SK-N-SH treated with all-trans-retinoic acid at 6 μM for 48 hours (cell line): ENCODE results near the gene ZBTB16.

Experiments
- ATAC-seq: fragments of 200-7000 bp; cut with Tn5 transposase; 3 replicates; pipeline ENCODE4 v1.9.1; 2020; ENCODE audit warnings: mild to moderate bottlenecking, moderate library complexity
- ARNTL ChIP-seq: fragments of 450-650 bp; formaldehyde crosslinking; IDR thresholded peaks from 2 replicates; pipeline ENCODE4 v1.5.0; 2020; ENCODE audit warnings: low read depth, mild to moderate bottlenecking, moderate library complexity, borderline replicate concordance
- CREB5 ChIP-seq: fragments of 250-450 bp; sonication (Bioruptor Pico); IDR thresholded peaks from 2 replicates; pipeline ENCODE4 v1.5.1; 2020; ENCODE audit warnings: low read depth, mild to moderate bottlenecking, moderate library complexity
- CSDC2 ChIP-seq: fragments of 250-450 bp; sonication (Bioruptor Pico); IDR thresholded peaks from 2 replicates; pipeline ENCODE4 v1.5.0; 2020; ENCODE audit warnings: mild to moderate bottlenecking, moderate library complexity
- ESRRG ChIP-seq: fragments of 250-450 bp; sonication (Bioruptor Pico); IDR thresholded peaks from 2 replicates; pipeline ENCODE4 v1.6.1; 2021; ENCODE audit warnings: mild to moderate bottlenecking
- GLIS3 ChIP-seq: fragments of 250-450 bp; sonication (Bioruptor Pico); IDR thresholded peaks from 2 replicates; pipeline ENCODE4 v1.5.0; 2020; ENCODE audit warnings: mild to moderate bottlenecking, moderate library complexity
- ISL1 ChIP-seq: fragments of 250-450 bp; sonication (Bioruptor Pico); IDR thresholded peaks from 2 replicates; pipeline ENCODE4 v2.1.2; 2022; ENCODE audit warnings: mild to moderate bottlenecking, moderate library complexity
- OSR1 ChIP-seq: fragments of 250-450 bp; sonication (Bioruptor Pico); IDR thresholded peaks from 2 replicates; pipeline ENCODE4 v1.8.0; 2022; ENCODE audit warnings: moderate library complexity, mild to moderate bottlenecking, inconsistent platforms
- PPARA ChIP-seq: fragments of 250-450 bp; sonication (Bioruptor Pico); IDR thresholded peaks from 2 replicates; pipeline ENCODE4 v1.5.0; 2020; ENCODE audit warnings: mild to moderate bottlenecking, borderline replicate concordance
- RARB ChIP-seq: fragments of 250-450 bp; sonication (Bioruptor Pico); IDR thresholded peaks from 2 replicates; pipeline ENCODE4 v1.8.0; 2021; ENCODE audit warnings: mild to moderate bottlenecking, moderate library complexity
- TCF4 ChIP-seq: fragments of 250-450 bp; sonication (Bioruptor Pico); IDR thresholded peaks from 2 replicates; pipeline ENCODE4 v1.8.0; 2021; ENCODE audit warnings: mild to moderate bottlenecking, moderate library complexity, borderline replicate concordance
- ZC3H10 ChIP-seq: fragments of 250-450 bp; sonication (Bioruptor Pico); IDR thresholded peaks from 2 replicates; pipeline ENCODE4 v1.5.1; 2021; ENCODE audit warnings: mild to moderate bottlenecking, moderate library complexity
- ZFP3 ChIP-seq: fragments of 250-450 bp; sonication (Bioruptor Pico); IDR thresholded peaks from 2 replicates; pipeline ENCODE4 v1.5.0; 2020; ENCODE audit warnings: mild to moderate bottlenecking, moderate library complexity
- ZFP30 ChIP-seq: fragments of 450-650 bp; formaldehyde crosslinking; IDR thresholded peaks from 2 replicates; pipeline ENCODE4 v1.5.0; 2022; ENCODE audit warnings: mild to moderate bottlenecking, moderate library complexity
- ZNF565 ChIP-seq: fragments of 450-650 bp; formaldehyde crosslinking; conservative IDR thresholded peaks from 2 replicates; pipeline ENCODE4 v1.5.0; 2020; ENCODE audit warnings: low read depth, mild to moderate bottlenecking, moderate library complexity
- ZNF70 ChIP-seq: fragments of 450-650 bp; formaldehyde crosslinking; IDR thresholded peaks from 2 replicates; pipeline ENCODE4 v1.5.0; 2020; ENCODE audit warnings: mild to moderate bottlenecking, moderate library complexity
- ZNF8 ChIP-seq: fragments of 450-650 bp; formaldehyde crosslinking; IDR thresholded peaks from 2 replicates; pipeline ENCODE4 v1.5.0; 2020; ENCODE audit warnings: mild to moderate bottlenecking, moderate library complexity
- TF ChIP-seq, protein P1 (sequence below): fragments of 250-450 bp; sonication (Bioruptor Pico); IDR thresholded peaks from 2 replicates; pipeline ENCODE4 v1.5.1; 2021; ENCODE audit warnings: mild to moderate bottlenecking, moderate library complexity
- TF ChIP-seq, protein P2 (sequence below): fragments of 250-450 bp; sonication (Bioruptor Pico); IDR thresholded peaks from 2 replicates; pipeline ENCODE4 v1.5.0; 2020; ENCODE audit warnings: mild to moderate bottlenecking, moderate library complexity
- TF ChIP-seq, protein P3 (sequence below): fragments of 250-450 bp; sonication (Bioruptor Pico); IDR thresholded peaks from 2 replicates; pipeline ENCODE4 v1.8.0; 2020; ENCODE audit warnings: mild to moderate bottlenecking, moderate library complexity, borderline replicate concordance

ZBTB16 gene

GRCh38 chr11:114141863-114142580 is 82.5 kb downstream of the ZBTB16 start:
- TF ChIP-seq ESRRG (CRISPR knock-in tag) (no peak), GLIS3 (no peak), ZNF70 (CRISPR knock-in tag) (no peak), ARNTL (no peak), ISL1 (CRISPR knock-in tag) (no peak), TCF4 (CRISPR knock-in tag) (no peak), ZFP30 (no peak), ZC3H10 (CRISPR knock-in tag) (no peak), ZFP3 (CRISPR knock-in tag) (no peak), CREB5 (no peak), PPARA (CRISPR knock-in tag) (no peak), CSDC2 (no peak), OSR1 (no peak), ZNF565 (CRISPR knock-in tag) (no peak), RARB (no peak), ZNF8 (no peak)
- TF ChIP-seq, protein P1, sequence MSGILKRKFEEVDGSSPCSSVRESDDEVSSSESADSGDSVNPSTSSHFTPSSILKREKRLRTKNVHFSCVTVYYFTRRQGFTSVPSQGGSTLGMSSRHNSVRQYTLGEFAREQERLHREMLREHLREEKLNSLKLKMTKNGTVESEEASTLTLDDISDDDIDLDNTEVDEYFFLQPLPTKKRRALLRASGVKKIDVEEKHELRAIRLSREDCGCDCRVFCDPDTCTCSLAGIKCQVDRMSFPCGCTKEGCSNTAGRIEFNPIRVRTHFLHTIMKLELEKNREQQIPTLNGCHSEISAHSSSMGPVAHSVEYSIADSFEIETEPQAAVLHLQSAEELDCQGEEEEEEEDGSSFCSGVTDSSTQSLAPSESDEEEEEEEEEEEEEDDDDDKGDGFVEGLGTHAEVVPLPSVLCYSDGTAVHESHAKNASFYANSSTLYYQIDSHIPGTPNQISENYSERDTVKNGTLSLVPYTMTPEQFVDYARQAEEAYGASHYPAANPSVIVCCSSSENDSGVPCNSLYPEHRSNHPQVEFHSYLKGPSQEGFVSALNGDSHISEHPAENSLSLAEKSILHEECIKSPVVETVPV: no peak
- TF ChIP-seq, protein P2, sequence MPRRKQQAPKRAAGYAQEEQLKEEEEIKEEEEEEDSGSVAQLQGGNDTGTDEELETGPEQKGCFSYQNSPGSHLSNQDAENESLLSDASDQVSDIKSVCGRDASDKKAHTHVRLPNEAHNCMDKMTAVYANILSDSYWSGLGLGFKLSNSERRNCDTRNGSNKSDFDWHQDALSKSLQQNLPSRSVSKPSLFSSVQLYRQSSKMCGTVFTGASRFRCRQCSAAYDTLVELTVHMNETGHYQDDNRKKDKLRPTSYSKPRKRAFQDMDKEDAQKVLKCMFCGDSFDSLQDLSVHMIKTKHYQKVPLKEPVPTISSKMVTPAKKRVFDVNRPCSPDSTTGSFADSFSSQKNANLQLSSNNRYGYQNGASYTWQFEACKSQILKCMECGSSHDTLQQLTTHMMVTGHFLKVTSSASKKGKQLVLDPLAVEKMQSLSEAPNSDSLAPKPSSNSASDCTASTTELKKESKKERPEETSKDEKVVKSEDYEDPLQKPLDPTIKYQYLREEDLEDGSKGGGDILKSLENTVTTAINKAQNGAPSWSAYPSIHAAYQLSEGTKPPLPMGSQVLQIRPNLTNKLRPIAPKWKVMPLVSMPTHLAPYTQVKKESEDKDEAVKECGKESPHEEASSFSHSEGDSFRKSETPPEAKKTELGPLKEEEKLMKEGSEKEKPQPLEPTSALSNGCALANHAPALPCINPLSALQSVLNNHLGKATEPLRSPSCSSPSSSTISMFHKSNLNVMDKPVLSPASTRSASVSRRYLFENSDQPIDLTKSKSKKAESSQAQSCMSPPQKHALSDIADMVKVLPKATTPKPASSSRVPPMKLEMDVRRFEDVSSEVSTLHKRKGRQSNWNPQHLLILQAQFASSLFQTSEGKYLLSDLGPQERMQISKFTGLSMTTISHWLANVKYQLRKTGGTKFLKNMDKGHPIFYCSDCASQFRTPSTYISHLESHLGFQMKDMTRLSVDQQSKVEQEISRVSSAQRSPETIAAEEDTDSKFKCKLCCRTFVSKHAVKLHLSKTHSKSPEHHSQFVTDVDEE (CRISPR knock-in tag): no peak
- TF ChIP-seq, protein P3, sequence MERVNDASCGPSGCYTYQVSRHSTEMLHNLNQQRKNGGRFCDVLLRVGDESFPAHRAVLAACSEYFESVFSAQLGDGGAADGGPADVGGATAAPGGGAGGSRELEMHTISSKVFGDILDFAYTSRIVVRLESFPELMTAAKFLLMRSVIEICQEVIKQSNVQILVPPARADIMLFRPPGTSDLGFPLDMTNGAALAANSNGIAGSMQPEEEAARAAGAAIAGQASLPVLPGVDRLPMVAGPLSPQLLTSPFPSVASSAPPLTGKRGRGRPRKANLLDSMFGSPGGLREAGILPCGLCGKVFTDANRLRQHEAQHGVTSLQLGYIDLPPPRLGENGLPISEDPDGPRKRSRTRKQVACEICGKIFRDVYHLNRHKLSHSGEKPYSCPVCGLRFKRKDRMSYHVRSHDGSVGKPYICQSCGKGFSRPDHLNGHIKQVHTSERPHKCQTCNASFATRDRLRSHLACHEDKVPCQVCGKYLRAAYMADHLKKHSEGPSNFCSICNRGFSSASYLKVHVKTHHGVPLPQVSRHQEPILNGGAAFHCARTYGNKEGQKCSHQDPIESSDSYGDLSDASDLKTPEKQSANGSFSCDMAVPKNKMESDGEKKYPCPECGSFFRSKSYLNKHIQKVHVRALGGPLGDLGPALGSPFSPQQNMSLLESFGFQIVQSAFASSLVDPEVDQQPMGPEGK (CRISPR knock-in tag): no peak
- TF ChIP-seq, all 23 proteins: peak for 0
- no peak for ATAC-seq

GRCh38 chr11:114142707-114143106 is 83.2 kb downstream of the ZBTB16 start:
- ATAC-seq: no peak
- TF ChIP-seq TCF4 (CRISPR knock-in tag) (no peak), ZNF70 (CRISPR knock-in tag) (no peak)

- no peak for ATAC-seq
- TF ChIP-seq ZFP3 (CRISPR knock-in tag) (no peak), TCF4 (CRISPR knock-in tag) (no peak), ARNTL (no peak), ISL1 (CRISPR knock-in tag) (no peak), ZC3H10 (CRISPR knock-in tag) (no peak), ZNF70 (CRISPR knock-in tag) (no peak), CSDC2 (no peak), ZNF565 (CRISPR knock-in tag) (no peak)
- TF ChIP-seq, protein P3 (CRISPR knock-in tag): no peak
- TF ChIP-seq, protein P2 (CRISPR knock-in tag): no peak
Observed at GRCh38 chr11:114145166-114145775, 85.8 kb downstream of the ZBTB16 start.
